ENCODE data around the gene TRNT1.
A peak's percentile ranks its signal among the peaks of the same experiment; 100 is the strongest.

Gene TRNT1

DNA sequence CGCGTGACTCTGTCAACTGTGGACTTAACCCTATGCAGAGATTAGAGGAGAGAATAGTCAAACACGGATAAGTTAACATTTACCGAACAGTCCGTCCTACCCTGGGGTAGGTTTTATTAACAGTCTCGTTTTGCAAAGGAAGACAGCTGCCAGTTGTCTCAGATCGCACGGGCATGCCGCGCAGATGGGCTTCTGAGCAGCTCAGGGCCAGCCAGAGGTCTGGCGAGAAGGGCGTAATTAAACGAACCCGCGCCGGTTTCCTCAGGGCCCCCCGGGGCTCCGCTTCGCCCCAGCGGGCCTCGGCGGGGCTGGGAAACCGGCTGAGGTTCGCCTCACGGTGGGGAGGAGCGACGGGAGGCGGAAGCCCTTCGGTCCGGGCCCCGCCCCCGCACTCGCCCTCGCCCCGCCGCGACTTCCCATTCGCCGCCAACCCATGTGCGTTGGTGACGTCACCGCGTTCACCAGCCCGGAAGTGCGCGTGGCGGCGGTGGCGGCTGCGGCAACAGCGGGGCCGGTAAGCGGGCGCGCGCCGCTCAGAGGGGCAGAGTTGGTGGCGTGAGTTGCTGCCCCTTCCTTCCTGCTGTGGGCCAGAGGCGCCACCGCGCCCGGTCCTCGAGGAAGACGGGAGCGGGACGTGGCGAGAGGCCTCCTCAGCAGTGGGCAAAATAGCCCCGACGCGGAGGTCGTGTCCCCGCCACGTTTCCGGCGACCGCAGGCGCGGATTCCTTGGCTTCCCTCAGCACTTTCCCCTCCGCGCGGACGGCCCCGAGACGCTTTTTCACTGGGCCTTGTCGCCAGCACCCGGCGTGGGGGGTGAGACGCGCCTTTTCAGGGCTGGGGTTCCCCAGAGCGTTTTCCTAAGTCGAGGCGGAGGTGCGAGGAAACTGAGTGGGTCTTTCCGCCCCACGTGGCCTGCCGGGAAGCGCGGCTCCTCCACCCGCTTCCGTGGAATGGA, at the start of gene TRNT1:
TRNT1 (plus strand) TSS at position 464 of the 955 bp plus-strand sequence. CDS start 2,101 bp downstream, outside the sequence.
- peak; percentile 96 for DNase-seq

DNA sequence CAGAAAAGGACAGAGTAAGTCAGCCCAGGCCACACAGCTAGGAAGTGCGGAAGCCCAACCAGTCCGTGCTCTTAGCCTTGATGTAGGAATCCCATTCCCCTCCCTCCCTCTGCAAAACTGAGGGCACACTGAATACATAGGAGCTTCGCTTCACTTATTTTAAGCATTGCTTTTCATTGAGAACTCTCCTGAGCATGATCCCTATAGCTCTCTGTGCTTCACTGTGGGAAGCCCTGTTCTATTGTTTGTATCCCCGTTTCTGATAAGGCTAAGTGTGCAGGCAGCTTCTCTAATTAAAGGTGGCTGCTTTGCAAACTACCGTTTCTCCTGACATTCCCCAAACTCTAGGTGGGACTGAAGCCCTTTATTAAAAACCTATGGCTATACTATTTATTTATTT, 46.4 kb upstream of the TRNT1 start:
- DNase-seq, result no peak

DNA sequence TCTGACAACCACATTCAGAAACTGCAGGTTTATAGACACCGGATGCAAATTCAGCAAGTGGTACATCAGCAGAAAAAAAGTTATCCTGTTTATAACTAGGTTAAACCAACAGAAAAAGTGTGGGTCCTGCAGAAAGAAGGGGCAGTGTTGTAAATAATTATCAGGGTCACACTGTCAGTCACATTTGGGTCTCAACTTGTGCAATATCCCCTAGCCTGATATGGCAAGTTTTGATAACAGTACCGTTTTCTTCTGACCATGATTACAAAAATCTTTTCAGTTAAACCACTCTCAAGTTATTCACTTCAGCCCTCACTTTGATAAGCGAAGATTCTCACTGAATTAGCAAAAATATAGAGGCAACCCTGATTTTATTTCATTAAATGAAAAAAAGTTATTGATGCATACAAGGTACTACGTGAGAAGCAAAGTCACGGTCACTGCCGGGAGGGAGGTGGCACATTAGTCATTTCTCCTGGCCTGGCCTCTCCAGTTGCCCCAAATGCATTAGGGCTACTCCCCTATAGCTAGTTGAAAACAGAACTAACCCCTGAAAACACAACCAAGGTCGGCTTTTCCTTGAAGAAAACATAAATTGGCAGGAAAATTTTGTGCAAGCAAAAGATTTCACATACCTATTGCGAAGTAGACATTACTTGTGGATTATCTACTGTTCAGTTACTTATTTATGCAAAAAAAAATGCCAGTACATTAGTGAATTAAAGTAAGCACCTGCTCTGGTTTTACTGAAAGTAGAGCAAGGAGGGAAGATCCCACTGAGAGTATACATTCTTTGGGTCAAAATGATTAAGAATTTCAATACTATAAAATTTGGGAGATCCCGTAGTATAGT, 45.1 kb upstream of the TRNT1 start:
- DNase-seq, result no peak

DNA sequence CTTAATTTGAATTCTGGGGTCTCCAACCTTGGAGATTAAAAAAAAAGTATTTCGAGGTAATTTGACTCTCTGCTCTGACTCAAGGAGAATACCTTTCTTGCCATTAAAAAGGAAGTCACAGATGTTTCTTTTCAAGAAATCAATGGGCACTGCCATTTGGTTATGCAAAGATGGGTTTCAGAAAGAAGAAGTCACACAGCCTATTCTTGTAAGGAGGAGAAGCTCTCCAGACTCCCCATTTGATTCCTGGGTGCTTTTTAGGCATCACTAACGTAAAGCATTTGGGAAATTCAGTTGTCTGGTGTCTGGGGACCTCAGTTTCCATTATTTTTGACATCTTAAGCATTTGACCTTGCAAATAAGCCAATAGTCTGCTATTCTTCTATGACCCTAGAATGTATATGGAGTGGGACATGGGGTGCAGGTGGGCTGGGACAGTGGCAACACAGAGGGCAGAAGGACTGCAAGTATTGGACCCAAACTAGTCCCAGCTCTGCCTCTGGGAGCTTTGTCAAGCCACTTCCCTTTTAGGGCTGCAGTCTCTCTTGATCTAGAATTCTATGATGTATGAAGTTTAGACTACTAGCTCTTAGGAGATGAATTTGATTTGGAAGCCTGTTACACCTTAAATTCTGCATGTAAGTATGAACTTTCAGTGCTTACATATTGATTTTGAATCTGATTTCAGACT, 44.4 kb upstream of the TRNT1 start:
- DNase-seq, result no peak

DNA sequence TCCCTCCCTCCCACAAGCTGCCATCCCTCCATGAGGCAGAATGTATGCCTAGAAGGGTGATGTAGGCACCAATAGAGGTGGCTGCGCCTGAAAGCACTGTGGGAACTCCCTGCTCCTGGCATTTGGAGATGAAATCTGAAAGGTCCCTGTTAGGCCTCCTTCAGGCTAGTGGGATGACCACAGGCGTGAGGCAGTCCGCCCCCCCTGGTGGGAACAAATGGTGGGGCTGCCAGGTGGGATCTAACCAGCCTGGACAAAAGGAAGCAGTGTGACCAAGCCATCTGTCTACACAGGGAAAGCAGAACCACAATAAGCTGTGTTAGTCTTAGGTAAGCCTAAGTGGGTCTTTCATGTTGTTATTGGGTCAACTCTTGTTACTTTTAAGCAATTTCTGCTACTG, 41.9 kb upstream of the TRNT1 start:
- no peak for DNase-seq

DNA sequence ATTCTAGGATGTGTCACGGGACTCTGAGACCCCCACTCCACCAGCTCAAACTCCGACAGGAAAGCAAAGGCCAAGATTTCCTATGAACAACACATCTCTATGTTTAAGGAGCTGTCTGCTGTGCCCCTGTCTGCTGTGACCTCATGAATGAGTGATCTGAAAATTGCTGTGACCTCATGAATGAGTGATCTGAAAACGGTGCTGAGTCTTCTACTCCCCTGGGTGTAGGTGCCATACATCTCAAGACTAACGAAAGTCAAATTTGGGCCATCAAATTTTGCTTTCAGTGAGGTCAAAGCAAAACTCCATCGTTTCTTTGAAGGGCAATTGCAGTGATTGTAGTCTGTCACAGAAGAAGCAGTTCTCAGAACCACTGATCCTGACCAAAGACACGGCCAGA, 41.0 kb upstream of the TRNT1 start:
- no peak for DNase-seq

DNA sequence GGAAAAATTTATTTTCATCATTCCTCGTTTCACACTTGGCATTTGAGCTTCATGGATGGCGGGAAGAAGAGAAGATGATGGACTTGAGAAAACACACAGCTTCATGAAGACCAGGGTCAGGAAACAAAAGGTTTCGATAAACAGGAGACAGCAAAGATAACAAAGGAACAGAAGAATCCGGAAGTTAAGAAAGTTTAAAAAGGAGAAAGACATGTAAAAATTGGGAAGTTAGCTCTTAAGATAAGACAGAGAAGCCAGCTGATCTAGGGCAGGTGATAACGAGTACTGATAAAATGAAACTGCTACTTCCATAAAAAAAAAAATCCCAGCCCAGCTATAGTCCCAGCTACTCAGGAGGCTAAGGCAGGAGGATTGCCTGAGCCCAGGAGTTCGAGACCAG, 40.5 kb upstream of the TRNT1 start:
- DNase-seq, result no peak

DNA sequence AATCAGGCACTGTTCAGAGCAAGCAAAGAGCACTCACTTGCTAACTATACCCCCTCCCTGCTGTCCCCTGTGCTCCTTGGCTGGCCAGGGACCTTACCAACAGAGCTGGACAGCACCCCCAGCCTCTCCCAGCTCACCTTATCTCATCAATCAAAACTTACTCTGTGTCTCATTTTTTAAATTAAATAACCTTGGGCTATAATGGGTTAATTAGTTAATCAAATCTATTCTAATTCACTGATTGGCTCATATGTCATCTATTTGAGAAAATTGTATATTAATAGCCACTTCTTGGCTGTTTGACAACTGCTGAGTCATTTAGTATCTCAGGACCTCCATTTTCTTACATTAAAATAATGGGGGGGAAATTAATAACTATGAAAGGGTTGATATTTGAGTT, 39.5 kb upstream of the TRNT1 start:
- no peak for DNase-seq

DNA sequence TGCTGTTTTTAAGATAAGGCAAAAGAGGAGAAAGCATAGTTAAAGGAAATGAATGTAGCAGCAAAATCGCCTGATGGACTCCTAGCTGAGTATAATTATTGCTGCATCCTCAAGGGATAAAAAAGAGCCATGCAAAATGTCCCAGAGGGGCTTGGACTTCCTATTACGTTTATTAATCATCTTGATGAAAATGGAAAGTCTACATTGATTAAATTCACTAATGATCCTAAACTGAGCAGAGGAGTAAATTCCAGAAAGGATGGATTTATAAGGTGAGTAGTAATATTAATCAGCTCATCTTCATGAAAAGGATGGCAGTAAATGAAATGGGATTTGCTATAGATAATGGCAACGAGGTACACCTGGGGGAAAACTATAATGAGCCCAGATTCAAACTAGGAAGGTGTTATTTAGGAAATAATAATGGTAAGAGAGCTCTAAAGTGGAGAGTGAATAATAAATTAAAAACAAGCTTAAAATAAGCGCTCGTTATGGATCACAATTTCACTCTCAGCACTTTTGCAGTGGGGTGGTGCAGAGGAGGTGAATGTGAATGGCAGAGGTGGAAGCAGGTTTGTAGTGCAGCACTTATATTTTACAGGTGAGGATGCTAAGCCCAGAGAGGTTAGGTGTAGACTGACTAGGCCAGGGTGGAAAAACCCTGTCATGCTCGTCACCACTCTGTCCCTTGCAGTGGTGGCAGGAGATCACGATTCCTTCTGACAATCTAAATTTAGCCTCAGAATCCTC, 38.8 kb upstream of the TRNT1 start:
- DNase-seq, result no peak

DNA sequence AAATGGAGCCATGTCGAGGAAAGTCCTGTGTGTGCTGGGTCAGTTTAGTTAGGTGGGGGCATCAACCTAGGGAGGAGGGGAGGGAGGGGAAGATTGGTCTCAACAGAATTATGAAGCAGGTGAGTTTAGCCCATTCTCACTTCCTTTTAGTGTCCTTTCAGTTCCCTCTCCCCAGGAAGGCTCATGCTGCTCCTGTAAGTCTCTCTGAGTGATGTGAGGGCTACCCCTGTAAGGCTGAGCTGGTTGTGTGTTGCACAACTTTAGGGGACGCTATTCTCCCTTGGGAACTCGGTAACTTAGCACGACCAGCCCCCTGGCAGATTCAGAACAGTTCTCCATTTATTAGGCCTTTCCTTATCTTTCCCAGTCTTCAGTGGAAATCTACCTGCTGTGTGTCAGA, 37.7 kb upstream of the TRNT1 start:
- no peak for DNase-seq

DNA sequence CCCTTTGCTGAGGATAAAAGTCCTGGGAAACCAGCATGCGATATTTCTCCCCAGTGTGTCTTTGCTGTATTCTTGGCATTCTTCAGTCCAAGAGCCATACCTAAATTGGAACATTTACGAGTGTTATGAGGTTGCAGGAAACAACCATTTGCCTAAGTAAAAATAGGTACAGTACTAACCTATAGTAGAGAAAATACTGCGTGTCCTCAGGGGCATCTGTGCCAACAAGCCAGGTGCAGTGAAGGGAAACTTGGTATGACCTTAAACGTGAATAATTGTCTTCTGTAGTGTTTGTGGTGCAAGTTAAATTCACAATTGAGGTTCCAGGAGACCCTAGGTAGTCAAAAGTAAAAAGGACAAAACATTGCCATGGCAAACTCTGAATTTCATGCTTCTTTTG, 28.8 kb upstream of the TRNT1 start:
- no peak for DNase-seq

DNA sequence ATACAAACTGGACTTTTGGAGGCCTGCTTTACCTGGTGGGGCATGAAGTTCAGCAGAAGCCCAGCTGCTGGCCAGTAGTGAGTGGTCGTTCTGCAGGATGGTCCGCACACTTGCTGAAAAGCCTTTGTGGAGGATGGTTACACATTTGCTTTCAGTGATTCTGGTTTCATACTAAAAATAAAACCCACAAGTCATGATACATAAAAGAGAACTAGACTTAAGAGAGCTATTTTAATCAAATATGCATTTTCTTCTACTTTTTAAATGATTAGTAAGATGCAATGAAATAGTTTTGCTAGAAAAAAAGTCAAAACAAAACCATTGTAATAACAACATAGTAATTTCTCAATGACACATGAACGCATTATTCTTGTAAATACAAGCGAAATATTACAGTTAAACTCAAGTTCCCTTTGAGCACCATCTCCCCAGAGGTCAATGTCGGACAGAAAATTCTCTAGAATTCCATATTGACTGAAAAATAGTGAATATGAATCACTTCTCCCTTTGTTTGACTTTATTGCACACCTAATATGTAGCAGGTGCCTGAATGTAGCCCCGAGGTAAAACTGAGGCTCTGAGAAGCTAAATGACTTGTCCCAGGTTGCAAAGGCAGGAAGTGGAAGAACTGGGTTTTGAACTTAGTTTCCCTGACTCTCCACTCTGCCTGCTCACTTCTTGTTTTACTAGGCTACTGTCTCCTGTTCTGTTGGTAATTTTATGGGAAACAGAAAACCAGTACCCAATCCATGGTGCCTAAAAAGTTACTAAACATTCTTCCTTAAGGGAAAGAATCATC, 24.9 kb upstream of the TRNT1 start:
- no peak for DNase-seq

DNA sequence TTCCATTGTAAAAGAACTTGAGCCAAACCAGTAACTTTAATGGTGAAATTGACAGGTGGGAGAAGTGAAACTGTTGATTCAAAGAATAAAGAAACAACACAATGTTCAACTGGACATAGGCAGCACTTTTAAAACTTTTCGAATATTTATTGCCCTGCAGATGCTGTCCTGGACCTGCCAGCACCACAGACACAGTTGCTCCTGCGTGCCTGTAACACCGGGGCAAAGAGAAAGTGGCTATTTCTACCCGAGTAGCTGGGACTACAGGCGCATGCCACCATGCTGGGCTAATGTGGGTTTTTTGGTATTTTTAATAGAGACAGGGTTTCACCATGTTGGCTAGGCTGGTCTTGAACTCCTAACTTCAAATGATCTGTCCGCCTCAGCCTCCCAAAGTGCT, 24.0 kb upstream of the TRNT1 start:
- no peak for DNase-seq

DNA sequence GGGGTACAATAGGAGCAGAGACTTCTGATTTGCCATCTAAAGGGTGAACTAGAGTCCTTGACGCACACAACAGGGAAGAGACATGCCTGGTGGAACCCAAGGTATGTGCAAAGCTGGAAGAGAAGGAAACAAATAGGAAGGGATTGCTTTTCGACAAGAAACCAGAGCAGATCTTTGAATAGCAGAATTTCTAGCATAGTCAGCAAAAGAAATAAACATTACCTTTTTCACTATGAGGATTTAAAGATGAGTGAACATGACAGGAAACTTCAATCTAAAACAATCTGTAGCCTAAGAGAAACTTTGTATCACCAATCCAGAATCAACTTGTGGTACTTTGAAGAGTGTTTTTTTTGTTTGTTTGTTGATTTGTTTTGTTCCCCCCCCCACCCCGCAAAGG, 21.5 kb upstream of the TRNT1 start:
- no peak for DNase-seq

DNA sequence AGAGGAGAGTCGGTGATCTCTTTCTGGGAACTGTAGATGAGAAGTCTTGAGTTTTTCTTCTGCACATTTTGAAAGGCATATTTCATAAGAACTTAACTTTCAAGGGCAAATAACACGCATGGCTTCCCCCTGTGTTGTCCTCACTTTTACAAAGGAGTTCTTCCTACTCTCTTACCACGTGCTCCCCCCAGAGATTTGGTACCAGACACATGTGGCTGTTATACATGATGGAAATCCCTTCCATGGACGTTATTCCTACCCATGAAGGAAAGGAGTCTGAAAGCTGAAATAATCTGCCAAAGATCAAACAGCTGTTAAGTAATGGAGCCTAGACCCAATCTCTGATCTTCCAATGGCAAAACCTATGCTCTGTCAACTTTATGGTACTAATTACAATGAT, 20.9 kb upstream of the TRNT1 start:
- no peak for DNase-seq

DNA sequence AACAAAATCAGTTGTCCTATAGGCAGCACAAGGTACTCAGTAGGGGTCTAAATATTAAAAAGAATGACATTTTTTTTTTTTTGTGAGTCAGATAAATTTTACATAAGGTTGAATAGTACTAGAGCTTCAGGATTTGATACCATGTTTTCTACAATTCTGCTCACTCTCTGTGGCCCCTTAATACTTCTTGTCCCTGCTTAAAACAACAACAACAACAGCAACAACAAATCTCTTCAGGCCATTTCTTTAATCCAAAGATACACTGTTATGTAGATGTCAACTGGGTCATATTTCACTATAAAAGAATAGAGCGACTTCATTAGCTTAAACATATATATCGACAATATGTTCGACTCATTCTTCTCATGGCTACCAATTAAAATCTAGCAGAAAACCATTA, 19.6 kb upstream of the TRNT1 start:
- no peak for DNase-seq

DNA sequence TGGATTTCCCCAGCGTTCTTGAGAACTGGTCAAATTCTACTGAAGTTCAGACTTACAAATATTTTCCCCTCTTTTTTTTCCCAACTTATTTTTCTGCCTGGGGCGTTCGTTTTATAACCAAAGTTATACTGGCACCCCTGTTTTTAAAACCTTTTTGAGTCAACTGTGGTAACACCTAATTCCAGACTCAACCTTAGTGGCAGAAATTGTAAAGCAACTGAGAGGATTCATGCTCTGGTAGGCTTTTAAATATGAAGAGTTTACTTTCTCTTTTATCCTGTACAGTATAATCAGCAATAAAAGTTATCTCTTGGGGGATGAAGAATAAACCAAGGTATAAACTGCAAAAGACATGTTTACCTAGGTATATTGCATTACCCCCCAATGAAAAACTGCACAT, 18.9 kb upstream of the TRNT1 start:
- DNase-seq, result no peak

DNA sequence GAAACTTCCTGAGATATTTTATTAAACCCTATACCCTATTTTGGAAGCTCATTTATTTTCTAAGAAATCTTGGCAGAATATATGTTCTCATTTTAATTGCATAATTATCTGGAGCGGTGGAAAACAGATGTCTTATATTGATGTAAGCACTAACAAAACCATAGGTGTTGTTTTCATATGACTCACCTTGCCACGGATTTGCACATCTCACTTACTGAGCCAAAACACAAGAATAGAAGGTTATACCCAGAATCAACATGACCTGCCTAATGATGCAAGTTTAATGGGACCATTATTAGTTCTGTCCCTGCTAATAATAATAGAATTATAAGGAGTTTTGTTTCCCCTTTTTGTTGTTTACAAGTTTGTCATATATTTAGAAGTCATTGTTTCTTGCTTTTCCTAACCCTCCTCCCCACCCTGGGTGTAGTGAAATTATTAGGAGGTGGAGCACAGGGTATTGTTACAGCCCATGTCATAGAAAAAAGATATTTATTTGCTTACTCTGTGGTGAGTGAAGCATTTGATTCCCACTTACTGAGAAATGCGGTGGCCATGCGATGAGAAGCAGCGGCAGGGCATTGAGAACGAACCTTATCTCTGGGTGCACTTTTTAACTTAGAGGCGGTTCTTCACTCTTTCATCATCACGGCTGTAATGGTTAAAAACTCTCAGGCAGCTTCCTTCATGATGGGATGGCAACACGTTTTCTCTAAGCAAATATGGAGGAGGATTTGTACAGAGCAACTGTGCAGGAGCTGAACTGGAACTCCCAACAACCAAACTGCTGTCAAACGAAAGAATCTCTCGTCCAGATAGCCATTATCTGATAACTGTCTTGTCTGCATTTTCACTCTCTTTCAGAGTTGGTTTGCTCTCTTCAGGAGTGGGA, 17.1 kb upstream of the TRNT1 start:
- DNase-seq, result peak; percentile 33

DNA sequence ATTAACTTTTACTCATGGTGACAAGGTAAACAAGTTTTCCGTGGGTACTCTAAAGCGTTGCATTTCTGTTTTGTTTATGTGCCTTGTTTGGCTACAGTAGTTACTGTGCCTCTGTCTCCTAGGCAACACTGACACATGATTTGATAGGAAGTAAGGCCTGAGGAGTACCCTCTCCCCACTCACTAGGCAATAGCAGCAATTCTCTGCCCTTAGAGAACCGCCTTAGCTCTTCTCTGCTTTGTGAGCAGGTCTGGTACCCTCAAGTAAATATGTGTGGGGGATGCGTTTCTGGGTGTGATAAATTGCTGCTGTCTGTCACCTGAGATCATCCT, 16.5 kb upstream of the TRNT1 start, which contains the start of gene IL5RA:
IL5RA (minus strand) TSS at position 76 of the 332 bp plus-strand sequence. CDS start 5,390 bp downstream, outside the sequence.
- peak; percentile 72 for DNase-seq

DNA sequence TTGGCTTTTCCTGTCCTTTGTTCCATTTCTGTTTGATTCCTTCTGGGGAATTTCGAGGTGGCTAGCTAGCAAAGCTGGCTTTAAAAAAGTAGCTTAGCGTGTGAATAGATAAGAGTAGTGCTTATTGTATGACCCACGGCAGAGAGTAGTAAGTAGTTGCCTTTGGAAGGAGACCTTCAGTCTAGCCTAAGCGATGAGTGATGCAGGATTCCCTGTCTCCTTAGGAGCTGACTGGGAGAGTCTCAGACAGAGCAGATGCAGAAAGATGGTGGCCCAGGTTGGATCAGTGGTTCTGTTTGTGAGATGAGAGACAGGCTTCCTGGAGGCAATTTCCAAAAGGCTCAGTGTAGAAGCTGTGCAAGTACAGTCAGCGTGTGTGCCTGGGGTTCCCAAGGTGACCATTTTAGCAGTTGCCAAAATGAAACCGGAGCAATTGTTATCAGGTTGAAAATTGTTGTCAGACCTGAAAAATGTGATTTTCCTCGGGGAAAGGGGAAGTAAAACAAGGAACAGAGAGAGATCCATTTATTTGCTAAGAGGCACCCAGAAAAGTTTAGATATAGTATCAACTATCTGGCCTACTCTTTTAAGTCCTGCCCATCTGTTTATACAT, 15.9 kb upstream of the TRNT1 start:
- DNase-seq, result no peak

Measured in CD4-positive, alpha-beta T cell treated with Interleukin-10 for 1 hour (primary cell).